Upper lobe of left lung (tissue), 6 donors: Measurements from ENCODE around the gene AKR1D1. TPM values are rescaled to one million over a fixed set of nuclear protein-coding genes. Genes with fewer than 3 reads are reported as not detected.
A peak's percentile ranks its signal among the peaks of the same experiment; 100 is the strongest.

Experiments
- ATAC-seq, 2 donors: fragments of 200-7000 bp; cut with Tn5 transposase; one replicate each; pipeline ENCODE4 v1.9.1; 2022; ENCODE audit warnings: mild to moderate bottlenecking in 2 of 2, moderate library complexity in 2 of 2; ENCODE audit not compliant: low FRiP score in 2 of 2
- DNase-seq, 2 donors: peaks; one replicate each; pipeline ENCODE4 v3.0.0-alpha.2; 2019 to 2020
- H3K27ac ChIP-seq, 4 donors: fragments of 200-600 bp; sonication (generic); one replicate each; pipeline ENCODE4 v1.5.1; 2016 to 2019
- H3K27me3 ChIP-seq, 4 donors: fragments of 200-600 bp; sonication (generic); one replicate each; pipeline ENCODE4 v1.5.1; 2017 to 2019
- H3K36me3 ChIP-seq, 4 donors: fragments of 200-600 bp; sonication (generic); one replicate each; pipeline ENCODE4 v1.5.1; 2016 to 2019
- H3K4me1 ChIP-seq, 4 donors: fragments of 200-600 bp; sonication (generic); one replicate each; pipeline ENCODE4 v1.5.1; 2018 to 2019
- H3K4me3 ChIP-seq, 4 donors: fragments of 200-600 bp; sonication (generic); one replicate each; pipeline ENCODE4 v1.5.1; 2017 to 2019; ENCODE audit warnings: mild to moderate bottlenecking in 2 of 4, moderate library complexity in 1 of 4
- H3K9me3 ChIP-seq, 4 donors: fragments of 200-600 bp; sonication (generic); one replicate each; pipeline ENCODE4 v1.5.1; 2018 to 2019
- CTCF ChIP-seq, 6 experiments: fragments of 450-650 bp in 4 of 6; fragments of 200-600 bp in 2 of 6; sonication (generic) in 2 of 6; IDR thresholded peaks; one replicate each; pipeline ENCODE4 v1.5.1; 2016 to 2019; ENCODE audit warnings: antibody characterized with exemption in 6 of 6
- EP300 ChIP-seq, 4 donors: sonication (generic); formaldehyde crosslinking; IDR thresholded peaks; one replicate each; pipeline ENCODE4 v1.5.1; 2017; ENCODE audit warnings: antibody characterized with exemption in 4 of 4, control low read depth in 2 of 4
- POLR2A ChIP-seq, 4 donors: fragments of 450-650 bp; IDR thresholded peaks; one replicate each; pipeline ENCODE4 v1.5.1; 2016 to 2017; ENCODE audit warnings: antibody characterized with exemption in 4 of 4, mild to moderate bottlenecking in 2 of 4
- POLR2AphosphoS5 ChIP-seq, 2 donors: sonication (generic); formaldehyde crosslinking; IDR thresholded peaks; one replicate each; pipeline ENCODE4 v1.5.1; 2017; ENCODE audit warnings: antibody characterized with exemption in 2 of 2
- WGBS, 2 donors: methylation state at CpG; one replicate each; pipeline ENCODE4 v1.1.5; 2017 to 2018; 5-methylcytosine and 5-hydroxymethylcytosine counted together
- total RNA-seq, 6 donors: library from RNA; depleted of rRNA in 4 of 6; stranded (reverse); fragments of >200 nt in 4 of 6; gene quantifications; one replicate each; pipeline versions ENCODE4 v1.1.0 to v1.2.1, GENCODE V29; 2016 to 2021
- donor health status: DM: no; HTN: no; CAD: no; lungs with moderate emphysema.
- donor health status: DM: no; HTN: yes; CAD: no; lungs with severe emphysema.

The AKR1D1 gene
- total RNA-seq, 6 donors from 2014 or later: 0.14 TPM; not detected in 5

- TF ChIP-seq CTCF (IDR thresholded peaks at IDR 0.05) (no peak), EP300 (IDR thresholded peaks at IDR 0.05) (no peak)
- WGBS, 2 donors: 91% methylated on average over 2 of the region's 2 CpGs
These were observed 12.9 kb upstream of the AKR1D1 start for GRCh38 chr7:138063400-138063799.

GRCh38 chr7:138064856-138065357 is 11.4 kb upstream of the AKR1D1 start:
- Histone ChIP-seq H3K4me3 (no peak overlapping the region), H3K4me1 (no peaks in the 10 kb centered on the region), H3K36me3 (no peaks in the 10 kb centered on the region), H3K27ac (no peak overlapping the region), H3K9me3 (no peaks in the 10 kb centered on the region), H3K27me3 (no peaks in the 10 kb centered on the region)
- ATAC-seq: peak in 1 of 2 donors; percentile 51
- DNase-seq: no peak
- TF ChIP-seq POLR2AphosphoS5 (IDR thresholded peaks at IDR 0.05): no peak
- no peak for TF ChIP-seq EP300 (IDR thresholded peaks at IDR 0.05)
- no peak for TF ChIP-seq CTCF (IDR thresholded peaks at IDR 0.05)
- TF ChIP-seq POLR2A (IDR thresholded peaks at IDR 0.05): no peak
- WGBS, 2 donors: 75 to 78% methylated on average over 5 of the region's 5 CpGs

More at GRCh38 chr7:138063400-138063799, 12.9 kb upstream of the AKR1D1 start:
- H3K4me3 ChIP-seq: no peak overlapping the region
- H3K27me3 ChIP-seq: no peaks in the 10 kb centered on the region
- H3K9me3 ChIP-seq: no peaks in the 10 kb centered on the region
- DNase-seq (no peak), ATAC-seq (no peak)
- H3K36me3 ChIP-seq: no peaks in the 10 kb centered on the region
- no peak overlapping the region for H3K27ac ChIP-seq
- H3K4me1 ChIP-seq: no peaks in the 10 kb centered on the region

- WGBS, 2 donors: 54% methylated on average over 1 of the region's 1 CpG
- no peak for ATAC-seq
These were observed 10.4 kb upstream of the AKR1D1 start for GRCh38 chr7:138065827-138066226.

GRCh38 chr7:138066954-138067394 is 9.3 kb upstream of the AKR1D1 start:
- DNase-seq (no peak), ATAC-seq (no peak)
- TF ChIP-seq EP300 (IDR thresholded peaks at IDR 0.05) (no peak), CTCF (IDR thresholded peaks at IDR 0.05) (no peak)

More at GRCh38 chr7:138065827-138066226, 10.4 kb upstream of the AKR1D1 start:
- no peak overlapping the region for H3K27ac ChIP-seq
- no peaks in the 10 kb centered on the region for H3K36me3 ChIP-seq
- H3K4me1 ChIP-seq: no peaks in the 10 kb centered on the region
- TF ChIP-seq CTCF (IDR thresholded peaks at IDR 0.05): no peak
- no peak for TF ChIP-seq POLR2AphosphoS5 (IDR thresholded peaks at IDR 0.05)
- no peak for TF ChIP-seq EP300 (IDR thresholded peaks at IDR 0.05)
- no peak for TF ChIP-seq POLR2A (IDR thresholded peaks at IDR 0.05)
- no peaks in the 10 kb centered on the region for H3K27me3 ChIP-seq
- H3K9me3 ChIP-seq: no peaks in the 10 kb centered on the region
- no peak for DNase-seq
- H3K4me3 ChIP-seq: no peak overlapping the region

GRCh38 chr7:138067774-138068173 is 8.5 kb upstream of the AKR1D1 start:
- WGBS, 2 donors: 94 to 97% methylated on average over 3 of the region's 3 CpGs
- Histone ChIP-seq H3K4me1 (no peaks in the 10 kb centered on the region), H3K27ac (no peak overlapping the region), H3K27me3 (no peaks in the 10 kb centered on the region), H3K9me3 (no peaks in the 10 kb centered on the region), H3K4me3 (no peak overlapping the region), H3K36me3 (no peaks in the 10 kb centered on the region)
- no peak for ATAC-seq
- no peak for DNase-seq
- TF ChIP-seq EP300 (IDR thresholded peaks at IDR 0.05) (no peak), CTCF (IDR thresholded peaks at IDR 0.05) (no peak), POLR2A (IDR thresholded peaks at IDR 0.05) (no peak), POLR2AphosphoS5 (IDR thresholded peaks at IDR 0.05) (no peak)

More at GRCh38 chr7:138066954-138067394, 9.3 kb upstream of the AKR1D1 start:
- H3K9me3 ChIP-seq: no peaks in the 10 kb centered on the region
- H3K4me3 ChIP-seq: no peak overlapping the region
- no peaks in the 10 kb centered on the region for H3K27me3 ChIP-seq
- 55 to 79% methylated on average over 1 of the region's 1 CpG for WGBS, 2 donors
- no peaks in the 10 kb centered on the region for H3K4me1 ChIP-seq
- no peak overlapping the region for H3K27ac ChIP-seq
- no peaks in the 10 kb centered on the region for H3K36me3 ChIP-seq
